Gastrocnemius medialis (tissue), 4 donors: ENCODE data around the gene PTEN. TPM values are rescaled to one million over a fixed set of nuclear protein-coding genes. Genes with fewer than 3 reads are reported as not detected.

Experiments
- ATAC-seq, 2 donors: fragments of 150-250 bp; one replicate each; pipeline ENCODE4 v1.9.1; 2016
- DNase-seq, 2 donors: peaks; one replicate each; pipeline ENCODE4 v3.0.0-alpha.2; 2019
- H3K27ac ChIP-seq, 4 donors: fragments of 200-600 bp; sonication (generic); 1 replicate in 1 of 4; 2 replicates in 3 of 4; pipeline ENCODE4 v1.5.1; 2016 to 2018; ENCODE audit warnings: mild to moderate bottlenecking in 2 of 4, moderate library complexity in 1 of 4
- H3K27me3 ChIP-seq, 3 donors: fragments of 200-600 bp; sonication (generic) in 2 of 3; 1 replicate in 1 of 3; 2 replicates in 2 of 3; pipeline versions ENCODE4 v1.5.1 to v1.6.0; 2016 to 2019; ENCODE audit warnings: mild to moderate bottlenecking in 1 of 3, moderate library complexity in 1 of 3
- H3K36me3 ChIP-seq, 2 donors: fragments of 200-600 bp; sonication (generic) in 1 of 2; one replicate each; pipeline ENCODE4 v1.5.1; 2017 to 2018
- H3K4me1 ChIP-seq, 2 donors: fragments of 200-600 bp; sonication (generic) in 1 of 2; one replicate each; pipeline ENCODE4 v1.5.1; 2016 to 2017; ENCODE audit warnings: mild to moderate bottlenecking in 2 of 2
- H3K4me3 ChIP-seq, 4 donors: fragments of 200-600 bp; sonication (generic) in 3 of 4; 1 replicate in 1 of 4; 2 replicates in 3 of 4; pipeline ENCODE4 v1.5.1; 2016 to 2019; ENCODE audit warnings: mild to moderate bottlenecking in 2 of 4
- H3K9me3 ChIP-seq, 3 donors: fragments of 200-600 bp; sonication (generic) in 2 of 3; 1 replicate in 1 of 3; 2 replicates in 2 of 3; pipeline ENCODE4 v1.5.1; 2016 to 2019
- POLR2A ChIP-seq, 2 donors: fragments of 450-650 bp; IDR thresholded peaks; one replicate each; pipeline ENCODE4 v1.6.1; 2017; ENCODE audit warnings: antibody characterized with exemption in 2 of 2, mild to moderate bottlenecking in 2 of 2, moderate library complexity in 2 of 2
- in situ Hi-C, 4 donors: fragments of 200-750 bp; cut with MboI; loops; one replicate each; pipeline versions ENCODE4 v1.15.0 to v1.8.0; 2017; ENCODE audit warnings: low sequenced_read_pairs in 4 of 4
- intact Hi-C: fragments of 100-400 bp; cut with DNase I; formaldehyde crosslinking; loops from one replicate; pipeline ENCODE4 v1.15.1; 2023; ENCODE audit warnings: low total_unique reads
- total RNA-seq, 4 donors: library from RNA; depleted of rRNA; stranded (reverse); fragments of >200 nt; gene quantifications; one replicate each; pipeline versions ENCODE4 v1.1.0 to v1.2.3, GENCODE V29; 2016
- TF ChIP-seq, protein P1 (sequence below), 5 experiments: fragments of 450-650 bp in 3 of 5; fragments of 200-600 bp in 2 of 5; sonication (generic) in 2 of 5; IDR thresholded peaks in 4 of 5; conservative IDR thresholded peaks in 1 of 5; 1 replicate in 4 of 5; 2 replicates in 1 of 5; pipeline ENCODE4 v1.5.1; 2016 to 2019; ENCODE audit warnings: antibody characterized with exemption in 5 of 5, mild to moderate bottlenecking in 3 of 5, moderate library complexity in 3 of 5

The PTEN gene
- total RNA-seq, 4 donors from 2014 or later: 32.2 to 54.5 (median 41.5) TPM

DNA sequence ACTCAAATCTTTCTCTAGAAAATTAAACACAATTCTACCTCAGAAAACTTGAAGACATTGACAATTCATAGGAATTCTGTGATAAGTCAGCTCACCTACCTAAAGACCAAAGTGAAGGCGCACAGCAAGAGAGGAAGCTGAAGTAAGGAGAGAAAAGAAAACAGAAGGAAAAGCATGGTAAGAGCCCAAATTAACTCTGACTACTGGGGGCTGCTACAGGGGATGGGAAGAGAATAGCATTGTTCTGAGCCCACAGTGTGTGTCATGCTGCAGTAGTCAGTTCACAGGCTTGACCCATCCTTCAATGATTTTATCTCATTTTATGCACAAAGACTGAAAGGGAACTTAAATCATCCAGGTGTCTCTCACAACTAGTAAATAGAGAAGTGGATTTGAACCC lies 111.3 kb downstream of the PTEN start:
- Histone ChIP-seq H3K9me3 (no peaks in the 10 kb centered on the region), H3K27me3 (no peaks in the 10 kb centered on the region), H3K4me1 (peaks cover under 1 to 3% of the 10 kb centered on the region in 2 donors), H3K36me3 (no peaks in the 10 kb centered on the region), H3K27ac (no peak overlapping the region), H3K4me3 (no peak overlapping the region)
- no peak for DNase-seq
- ATAC-seq: no peak
- intact Hi-C loops (no loop called here), in situ Hi-C loops (no loop called here)
- no peak for TF ChIP-seq POLR2A (IDR thresholded peaks at IDR 0.05)
- TF ChIP-seq, protein P1, sequence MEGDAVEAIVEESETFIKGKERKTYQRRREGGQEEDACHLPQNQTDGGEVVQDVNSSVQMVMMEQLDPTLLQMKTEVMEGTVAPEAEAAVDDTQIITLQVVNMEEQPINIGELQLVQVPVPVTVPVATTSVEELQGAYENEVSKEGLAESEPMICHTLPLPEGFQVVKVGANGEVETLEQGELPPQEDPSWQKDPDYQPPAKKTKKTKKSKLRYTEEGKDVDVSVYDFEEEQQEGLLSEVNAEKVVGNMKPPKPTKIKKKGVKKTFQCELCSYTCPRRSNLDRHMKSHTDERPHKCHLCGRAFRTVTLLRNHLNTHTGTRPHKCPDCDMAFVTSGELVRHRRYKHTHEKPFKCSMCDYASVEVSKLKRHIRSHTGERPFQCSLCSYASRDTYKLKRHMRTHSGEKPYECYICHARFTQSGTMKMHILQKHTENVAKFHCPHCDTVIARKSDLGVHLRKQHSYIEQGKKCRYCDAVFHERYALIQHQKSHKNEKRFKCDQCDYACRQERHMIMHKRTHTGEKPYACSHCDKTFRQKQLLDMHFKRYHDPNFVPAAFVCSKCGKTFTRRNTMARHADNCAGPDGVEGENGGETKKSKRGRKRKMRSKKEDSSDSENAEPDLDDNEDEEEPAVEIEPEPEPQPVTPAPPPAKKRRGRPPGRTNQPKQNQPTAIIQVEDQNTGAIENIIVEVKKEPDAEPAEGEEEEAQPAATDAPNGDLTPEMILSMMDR (IDR thresholded peaks at IDR 0.05 in 4 of 5, conservative IDR thresholded peaks at IDR 0.05 in 1 of 5): no peak

DNA sequence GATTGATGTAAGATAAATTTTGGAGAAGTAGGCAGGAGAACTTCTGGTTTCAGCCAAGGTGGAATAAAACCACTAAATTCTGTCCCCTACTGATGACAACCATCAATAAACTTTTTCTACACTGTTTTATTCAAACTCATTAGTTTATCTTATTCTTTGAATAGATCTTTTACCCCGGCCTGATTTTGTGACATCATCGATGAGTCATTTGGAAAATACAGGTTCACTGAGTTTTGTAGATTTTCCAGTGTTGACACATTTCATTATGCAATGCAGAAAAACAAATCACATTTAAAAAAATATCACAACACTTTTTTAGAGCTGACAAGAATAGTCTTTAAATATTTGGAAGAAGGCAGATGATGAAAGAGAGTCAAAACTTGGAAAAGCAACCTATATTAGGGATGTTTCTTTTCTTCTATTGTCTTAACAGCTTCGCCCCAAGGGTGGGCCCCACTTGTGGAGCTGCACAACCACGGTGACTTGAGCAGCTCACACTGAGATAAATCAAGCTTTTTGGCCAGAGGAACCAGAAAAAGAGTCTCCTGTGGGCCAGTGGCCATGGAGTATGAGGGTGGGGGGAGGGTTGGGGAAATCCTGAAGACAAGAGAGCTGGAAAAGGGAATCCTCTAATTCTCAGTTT lies 112.8 kb downstream of the PTEN start:
- no peaks in the 10 kb centered on the region for H3K27me3 ChIP-seq
- peaks cover 0 to 1% of the 10 kb centered on the region in 2 donors for H3K4me1 ChIP-seq
- TF ChIP-seq, protein P1 (IDR thresholded peaks at IDR 0.05 in 4 of 5, conservative IDR thresholded peaks at IDR 0.05 in 1 of 5): no peak
- no peak for TF ChIP-seq POLR2A (IDR thresholded peaks at IDR 0.05)
- intact Hi-C loops (no loop called here), in situ Hi-C loops (no loop called here)
- H3K36me3 ChIP-seq: no peaks in the 10 kb centered on the region
- no peak for DNase-seq
- H3K4me3 ChIP-seq: no peak overlapping the region
- ATAC-seq: no peak
- no peak overlapping the region for H3K27ac ChIP-seq
- no peaks in the 10 kb centered on the region for H3K9me3 ChIP-seq

DNA sequence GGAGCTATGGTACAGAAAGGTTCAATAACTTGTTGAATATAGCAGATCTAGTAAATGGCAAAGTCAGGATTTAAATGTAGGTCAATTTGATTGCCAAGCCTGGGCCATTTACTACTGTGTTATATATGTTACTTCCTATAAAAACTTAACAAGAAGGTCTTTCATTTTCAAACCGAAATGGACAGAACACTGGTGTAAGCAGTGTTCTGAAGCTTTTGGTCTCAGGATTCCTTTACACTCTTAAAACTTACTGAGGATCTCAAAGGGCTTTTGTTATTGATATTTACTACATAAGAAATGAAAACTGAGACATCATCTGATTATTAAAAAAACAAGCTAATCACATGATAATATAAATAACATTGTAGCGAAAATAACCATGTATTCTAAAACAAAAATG lies 114.7 kb downstream of the PTEN start:
- Histone ChIP-seq H3K9me3 (no peaks in the 10 kb centered on the region), H3K27me3 (no peaks in the 10 kb centered on the region), H3K4me3 (no peak overlapping the region), H3K36me3 (no peaks in the 10 kb centered on the region), H3K4me1 (no peaks in the 10 kb centered on the region), H3K27ac (no peak overlapping the region)
- in situ Hi-C loops: no loop called here
- TF ChIP-seq, protein P1 (IDR thresholded peaks at IDR 0.05 in 4 of 5, conservative IDR thresholded peaks at IDR 0.05 in 1 of 5): no peak
- TF ChIP-seq POLR2A (IDR thresholded peaks at IDR 0.05): no peak
- DNase-seq: no peak
- intact Hi-C loops: no loop called here
- ATAC-seq: no peak

DNA sequence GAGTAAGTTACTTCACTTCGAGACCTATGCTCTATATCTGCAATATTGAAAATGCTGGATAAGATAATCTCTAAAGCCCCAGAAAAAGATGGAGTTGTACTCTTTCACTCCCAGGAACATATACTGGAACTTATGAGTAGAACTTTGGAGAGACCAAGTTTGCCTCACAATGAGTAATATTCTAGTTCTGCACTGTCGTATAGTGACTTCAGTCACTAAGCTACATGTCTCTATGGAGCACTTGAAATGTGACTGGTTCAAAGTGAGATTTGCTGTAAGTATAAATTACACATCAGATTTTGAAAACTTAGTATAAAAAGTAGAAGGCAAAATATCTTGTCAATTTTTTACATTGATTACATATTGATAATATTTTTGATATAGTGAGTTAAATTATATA lies 116.4 kb downstream of the PTEN start:
- DNase-seq (no peak), ATAC-seq (no peak)
- intact Hi-C loops: no loop called here
- Histone ChIP-seq H3K4me3 (no peak overlapping the region), H3K27me3 (no peaks in the 10 kb centered on the region), H3K36me3 (no peaks in the 10 kb centered on the region), H3K4me1 (no peaks in the 10 kb centered on the region), H3K9me3 (no peaks in the 10 kb centered on the region), H3K27ac (no peak overlapping the region)
- in situ Hi-C loops: no loop called here
- TF ChIP-seq, protein P1 (IDR thresholded peaks at IDR 0.05 in 4 of 5, conservative IDR thresholded peaks at IDR 0.05 in 1 of 5): no peak
- TF ChIP-seq POLR2A (IDR thresholded peaks at IDR 0.05): no peak

DNA sequence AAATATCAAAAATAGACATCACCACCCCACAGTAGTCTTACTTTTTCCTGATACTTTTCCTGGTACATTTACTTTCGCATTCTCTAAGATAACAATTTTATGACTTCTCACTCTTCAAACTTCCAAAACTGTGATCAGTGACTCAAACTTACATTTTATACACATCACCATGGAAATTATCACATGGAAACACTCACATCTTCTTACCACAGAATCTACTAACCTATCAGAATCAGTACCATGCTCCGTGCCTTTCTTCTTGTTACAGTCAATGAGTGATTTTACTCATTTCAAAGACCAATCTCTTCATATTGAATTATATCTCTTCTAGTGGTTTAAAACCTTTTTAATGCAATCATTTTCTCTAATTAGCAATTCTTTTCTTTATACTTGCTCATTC lies 120.3 kb downstream of the PTEN start:
- ATAC-seq: no peak
- in situ Hi-C loops: no loop called here

More for the DNA sequence above, 120.3 kb downstream of the PTEN start:
- no peak for TF ChIP-seq POLR2A (IDR thresholded peaks at IDR 0.05)
- TF ChIP-seq, protein P1 (IDR thresholded peaks at IDR 0.05 in 4 of 5, conservative IDR thresholded peaks at IDR 0.05 in 1 of 5): no peak
- Histone ChIP-seq H3K4me1 (no peaks in the 10 kb centered on the region), H3K4me3 (no peak overlapping the region), H3K9me3 (no peaks in the 10 kb centered on the region), H3K27me3 (no peaks in the 10 kb centered on the region), H3K36me3 (no peaks in the 10 kb centered on the region), H3K27ac (no peak overlapping the region)
- intact Hi-C loops: no loop called here
- DNase-seq: no peak
